NT2/D1 (cell line): ENCODE results near the gene BFSP1.

Experiments used
- DNase-seq: peaks from one replicate; pipeline ENCODE4 v3.0.0-alpha.2; 2011; ENCODE audit warnings: low read depth, low spot score
- H3K27me3 ChIP-seq: 2 replicates; pipeline ENCODE4 v1.6.0; 2011; ENCODE audit warnings: mild to moderate bottlenecking; ENCODE audit not compliant: insufficient read length, insufficient read depth
- H3K36me3 ChIP-seq: 2 replicates; pipeline ENCODE4 v1.6.1; 2011; ENCODE audit warnings: mild to moderate bottlenecking, low read length, mixed read lengths; ENCODE audit not compliant: insufficient read depth, insufficient read length
- H3K4me1 ChIP-seq: 2 replicates; pipeline ENCODE4 v1.5.1; 2011; ENCODE audit not compliant: insufficient read depth, insufficient read length
- H3K4me3 ChIP-seq: 2 replicates; pipeline ENCODE4 v1.5.1; 2011; ENCODE audit warnings: low read depth; ENCODE audit not compliant: insufficient read length
- H3K9ac ChIP-seq: 2 replicates; pipeline ENCODE4 v1.6.0; 2011; ENCODE audit warnings: low read depth; ENCODE audit not compliant: insufficient read length
- H3K9me3 ChIP-seq: 2 replicates; pipeline ENCODE4 v1.5.1; 2011; ENCODE audit warnings: mild to moderate bottlenecking, low read length; ENCODE audit not compliant: insufficient read depth
- SUZ12 ChIP-seq: IDR thresholded peaks from 2 replicates; pipeline ENCODE4 v1.6.1; 2011; ENCODE audit not compliant: insufficient read length, insufficient read depth; ENCODE audit errors: extremely low read depth
- YY1 ChIP-seq: IDR thresholded peaks from 2 replicates; pipeline ENCODE4 v1.6.1; 2011; ENCODE audit not compliant: insufficient read length, insufficient read depth
- ZNF274 ChIP-seq: IDR thresholded peaks from 2 replicates; pipeline ENCODE4 v1.6.1; 2011; ENCODE audit warnings: mild to moderate bottlenecking, low read depth, low read length

BFSP1 gene

GRCh38 chr20:17570347-17571152 is 39.4 kb upstream of the BFSP1 start:
- peak overlapping the region; percentile 82 for H3K4me3 ChIP-seq
- TF ChIP-seq YY1 (no peak), ZNF274 (no peak), SUZ12 (no peak)
- no peaks in the 10 kb centered on the region for H3K27me3 ChIP-seq
- DNase-seq: peak; percentile 23
- H3K36me3 ChIP-seq: peaks cover 19% of the 10 kb centered on the region
- H3K9ac ChIP-seq: peak overlapping the region; percentile 97
- H3K9me3 ChIP-seq: no peaks in the 10 kb centered on the region
- no peaks in the 10 kb centered on the region for H3K4me1 ChIP-seq

- DNase-seq: peak; percentile 83
- Histone ChIP-seq H3K4me3 (peak within 1 kb of the TSS; percentile 82), H3K9ac (peak within 1 kb of the TSS; percentile 97), H3K27me3 (no peaks in the 10 kb centered on the region), H3K36me3 (peaks cover 15% of the 10 kb centered on the region), H3K9me3 (no peaks in the 10 kb centered on the region), H3K4me1 (no peaks in the 10 kb centered on the region)
- TF ChIP-seq ZNF274: no peak
- no peak for TF ChIP-seq YY1
- no peak for TF ChIP-seq SUZ12
Measured at GRCh38 chr20:17569616-17570346, 38.6 kb upstream of the BFSP1 start, which contains the start of gene DSTN. Gene DSTN, plus strand, starts transcription at chr20:17570075. Its CDS starts 134 bp downstream, at chr20:17570209.

GRCh38 chr20:17568972-17569521 is 37.9 kb upstream of the BFSP1 start:
- peak overlapping the region; percentile 76 for H3K9ac ChIP-seq
- TF ChIP-seq SUZ12: no peak
- no peak for TF ChIP-seq ZNF274
- no peak for TF ChIP-seq YY1
- no peaks in the 10 kb centered on the region for H3K9me3 ChIP-seq
- peak; percentile 6 for DNase-seq
- no peaks in the 10 kb centered on the region for H3K27me3 ChIP-seq
- H3K36me3 ChIP-seq: peaks cover 14% of the 10 kb centered on the region
- peak overlapping the region; percentile 49 for H3K4me3 ChIP-seq
- no peaks in the 10 kb centered on the region for H3K4me1 ChIP-seq

GRCh38 chr20:17568045-17568788 is 37.0 kb upstream of the BFSP1 start:
- DNase-seq: no peak
- no peaks in the 10 kb centered on the region for H3K4me1 ChIP-seq
- peak overlapping the region; percentile 76 for H3K9ac ChIP-seq
- peaks cover 10% of the 10 kb centered on the region for H3K36me3 ChIP-seq
- H3K9me3 ChIP-seq: no peaks in the 10 kb centered on the region
- TF ChIP-seq SUZ12 (no peak), YY1 (no peak)
- H3K27me3 ChIP-seq: no peaks in the 10 kb centered on the region
- peak overlapping the region; percentile 49 for H3K4me3 ChIP-seq

GRCh38 chr20:17566345-17566744 is 35.2 kb upstream of the BFSP1 start:
- Histone ChIP-seq H3K27me3 (no peaks in the 10 kb centered on the region), H3K9ac (no peak overlapping the region), H3K9me3 (no peaks in the 10 kb centered on the region), H3K36me3 (no peaks in the 10 kb centered on the region), H3K4me1 (no peaks in the 10 kb centered on the region), H3K4me3 (no peak overlapping the region)
- DNase-seq: no peak
- TF ChIP-seq ZNF274 (no peak), YY1 (no peak), SUZ12 (no peak)

GRCh38 chr20:17565169-17565845 is 34.1 kb upstream of the BFSP1 start:
- H3K9me3 ChIP-seq: no peaks in the 10 kb centered on the region
- no peak for DNase-seq
- TF ChIP-seq ZNF274: no peak
- no peak for TF ChIP-seq YY1
- no peak for TF ChIP-seq SUZ12
- H3K9ac ChIP-seq: no peak overlapping the region
- H3K4me1 ChIP-seq: no peaks in the 10 kb centered on the region
- no peak overlapping the region for H3K4me3 ChIP-seq
- no peaks in the 10 kb centered on the region for H3K27me3 ChIP-seq
- no peaks in the 10 kb centered on the region for H3K36me3 ChIP-seq
